ENCODE data around the gene NAPA.

GRCh38 chr19:47473336-47473735, 41.5 kb downstream of the NAPA start:
- TF ChIP-seq, protein P1, sequence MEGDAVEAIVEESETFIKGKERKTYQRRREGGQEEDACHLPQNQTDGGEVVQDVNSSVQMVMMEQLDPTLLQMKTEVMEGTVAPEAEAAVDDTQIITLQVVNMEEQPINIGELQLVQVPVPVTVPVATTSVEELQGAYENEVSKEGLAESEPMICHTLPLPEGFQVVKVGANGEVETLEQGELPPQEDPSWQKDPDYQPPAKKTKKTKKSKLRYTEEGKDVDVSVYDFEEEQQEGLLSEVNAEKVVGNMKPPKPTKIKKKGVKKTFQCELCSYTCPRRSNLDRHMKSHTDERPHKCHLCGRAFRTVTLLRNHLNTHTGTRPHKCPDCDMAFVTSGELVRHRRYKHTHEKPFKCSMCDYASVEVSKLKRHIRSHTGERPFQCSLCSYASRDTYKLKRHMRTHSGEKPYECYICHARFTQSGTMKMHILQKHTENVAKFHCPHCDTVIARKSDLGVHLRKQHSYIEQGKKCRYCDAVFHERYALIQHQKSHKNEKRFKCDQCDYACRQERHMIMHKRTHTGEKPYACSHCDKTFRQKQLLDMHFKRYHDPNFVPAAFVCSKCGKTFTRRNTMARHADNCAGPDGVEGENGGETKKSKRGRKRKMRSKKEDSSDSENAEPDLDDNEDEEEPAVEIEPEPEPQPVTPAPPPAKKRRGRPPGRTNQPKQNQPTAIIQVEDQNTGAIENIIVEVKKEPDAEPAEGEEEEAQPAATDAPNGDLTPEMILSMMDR (IDR thresholded peaks at IDR 0.05): no peak
- TF ChIP-seq EP300 (IDR thresholded peaks at IDR 0.05): no peak
- TF ChIP-seq POLR2A (IDR thresholded peaks at IDR 0.05): no peak
- TF ChIP-seq POLR2AphosphoS5 (IDR thresholded peaks at IDR 0.05): no peak

All from stomach (tissue), 4 donors.